Smooth muscle cell of the brain vasculature (primary cell): ENCODE results near the gene STRA6.
"Not testable (repeated sequence)": the region's sequence is repeated elsewhere in the genome, so short reads cannot be mapped to it uniquely, and the experiment has no call there.

Experiments used
- DNase-seq: peaks from one replicate; pipeline ENCODE4 v3.0.0-alpha.2; 2012; ENCODE audit warnings: low read depth, low spot score

The STRA6 gene

DNA sequence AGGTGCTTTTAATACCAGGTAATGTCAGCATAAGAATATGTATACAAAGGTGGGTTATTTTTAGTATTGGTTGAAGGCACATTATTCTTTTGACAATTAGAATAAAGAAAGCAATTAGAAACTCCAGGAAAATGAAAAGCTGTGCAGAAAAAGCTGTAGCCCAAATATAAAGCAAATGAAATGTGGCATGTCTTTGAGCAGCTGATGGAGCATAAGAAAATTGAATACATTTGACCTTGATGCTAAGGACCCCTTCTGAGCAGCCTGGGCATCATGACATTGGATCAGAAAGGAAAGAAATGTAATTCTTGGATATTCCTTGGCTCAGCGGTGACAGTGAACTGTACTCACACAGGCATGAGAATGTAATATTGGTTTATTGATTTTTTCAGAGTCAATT lies 37.1 kb downstream of the STRA6 start:
- DNase-seq = no peak

DNA sequence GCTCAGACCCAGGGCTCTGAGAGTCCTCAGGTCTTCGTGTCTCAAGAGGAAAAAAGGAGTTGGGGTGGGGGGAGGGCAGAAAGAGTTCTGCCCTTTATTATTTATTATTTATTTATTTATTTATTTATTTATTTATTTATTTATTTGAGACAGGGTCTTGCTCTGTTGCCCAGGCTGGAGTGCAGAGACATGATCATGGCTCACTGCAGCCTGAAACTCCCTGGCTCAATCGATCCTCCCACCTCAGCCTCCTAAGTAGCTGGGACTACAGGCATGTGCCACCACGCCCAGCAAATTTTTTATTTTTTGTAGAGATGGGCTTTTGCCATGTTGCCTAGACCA lies 40.4 kb downstream of the STRA6 start:
- DNase-seq = not testable (repeated sequence)

DNA sequence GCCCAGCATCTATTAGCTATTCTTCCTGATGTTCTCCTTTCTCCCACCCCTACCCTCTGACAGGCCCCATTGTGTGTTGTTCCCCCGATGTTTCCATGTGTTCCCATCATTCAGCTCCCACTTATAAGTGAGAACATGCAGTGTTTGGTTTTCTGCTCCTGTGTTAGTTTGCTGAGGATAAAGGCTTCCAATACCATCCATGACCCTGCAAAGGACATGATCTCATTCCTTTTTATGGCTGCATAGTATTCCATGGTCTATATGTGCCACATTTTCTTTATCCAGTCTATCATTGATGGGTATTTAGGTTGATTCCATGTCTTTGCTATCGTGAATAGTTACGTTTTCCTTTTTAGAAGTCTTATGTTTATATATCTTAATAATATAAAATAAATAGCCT lies 42.2 kb downstream of the STRA6 start:
- not testable (repeated sequence) for DNase-seq

DNA sequence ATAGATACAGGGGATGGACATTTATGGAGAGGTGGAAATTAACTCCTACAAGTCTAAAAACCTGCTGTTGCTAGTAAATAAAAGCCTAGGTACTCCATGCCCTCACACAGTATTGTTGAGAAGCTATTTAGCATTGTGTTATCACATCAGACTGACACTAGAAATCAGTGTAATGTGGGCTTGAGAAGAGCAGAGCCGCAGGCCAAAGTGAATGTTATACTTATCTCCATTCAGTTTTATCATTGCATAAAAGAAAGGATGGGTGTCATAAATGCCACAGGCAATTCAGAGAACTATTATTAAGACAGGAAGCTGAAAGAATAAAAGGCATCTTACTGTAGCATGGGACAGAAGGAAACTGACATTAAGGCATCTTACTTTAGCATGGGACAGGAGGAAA lies 42.8 kb downstream of the STRA6 start:
- no peak for DNase-seq

DNA sequence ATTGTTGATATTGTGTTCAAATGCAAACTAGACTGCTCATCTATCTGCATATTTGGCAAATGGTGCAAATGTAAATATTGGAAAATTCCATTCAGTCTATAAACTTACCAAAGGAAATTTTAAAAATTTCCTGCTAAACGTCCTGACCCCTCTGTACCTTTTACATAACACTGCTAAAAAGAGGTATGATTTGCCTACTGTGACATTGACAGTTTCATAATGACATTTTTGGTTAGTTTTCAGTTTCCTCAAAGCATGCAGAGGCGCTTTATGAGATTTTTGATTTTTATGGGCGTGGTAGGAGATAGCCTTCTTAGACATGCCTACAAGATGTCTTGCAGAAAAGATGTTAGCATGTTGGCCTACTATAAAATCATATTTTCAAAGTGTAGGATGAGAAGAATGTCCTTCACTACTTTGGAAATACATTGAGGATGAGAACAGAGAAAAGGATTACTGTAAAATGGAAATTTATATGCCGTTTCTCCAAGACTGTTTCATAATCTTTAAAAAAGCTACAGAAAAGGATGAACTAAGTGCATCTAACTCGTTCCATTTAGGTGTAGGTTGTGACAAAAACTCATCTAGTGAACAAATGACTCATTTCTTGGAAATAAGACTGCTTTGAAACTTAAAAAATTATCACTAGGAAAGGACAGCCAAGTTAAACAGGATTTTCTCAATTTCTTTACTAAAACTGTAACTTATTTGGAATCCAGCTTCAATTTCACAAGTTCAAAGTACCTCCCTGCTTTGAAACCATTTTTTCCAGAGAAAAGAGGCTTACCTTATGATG lies 43.5 kb downstream of the STRA6 start:
- no peak for DNase-seq

DNA sequence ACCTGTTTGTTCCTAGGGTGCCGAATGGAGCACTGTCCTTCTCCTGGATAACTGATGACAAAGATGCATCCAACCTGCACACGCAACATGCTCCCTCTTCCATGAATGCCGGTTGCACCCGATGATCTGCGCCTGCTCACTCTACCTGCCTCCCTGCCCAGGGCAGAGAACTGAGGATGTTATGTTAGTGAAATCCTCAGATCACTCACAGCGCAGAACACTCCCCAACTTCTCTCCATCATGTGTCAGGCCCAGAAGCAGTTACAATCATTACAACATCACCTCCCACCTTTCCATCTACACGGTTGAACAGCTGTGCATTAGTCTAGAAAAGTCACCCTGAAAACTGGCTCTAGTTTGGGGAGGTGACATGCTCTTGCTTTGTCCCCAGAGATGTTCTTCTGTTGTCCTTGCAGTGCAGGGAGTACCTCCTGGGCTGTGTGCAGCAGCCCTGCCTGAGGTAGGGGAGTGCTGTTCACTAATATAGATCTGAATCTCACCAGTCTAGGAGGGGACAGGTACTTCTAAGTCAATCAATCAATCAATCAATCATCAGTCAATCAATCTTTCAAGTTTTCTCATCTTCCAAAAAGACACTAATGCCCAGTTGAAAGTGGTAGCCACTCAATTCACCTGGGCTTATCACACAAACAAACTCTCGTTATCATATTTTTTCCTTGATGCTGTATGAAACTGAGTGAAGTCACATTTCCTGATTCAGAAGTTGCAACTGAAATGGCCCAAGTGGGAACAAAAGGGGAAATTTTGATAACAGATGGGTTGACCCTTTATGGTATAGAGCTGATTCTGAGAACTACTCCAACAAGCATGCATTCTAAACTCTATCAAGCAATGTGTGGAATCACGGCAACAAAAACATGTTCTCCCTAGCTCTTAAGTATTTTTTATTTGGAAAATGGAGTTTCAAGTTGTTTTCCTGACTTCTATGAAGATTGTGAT lies 44.4 kb downstream of the STRA6 start:
- DNase-seq = no peak

DNA sequence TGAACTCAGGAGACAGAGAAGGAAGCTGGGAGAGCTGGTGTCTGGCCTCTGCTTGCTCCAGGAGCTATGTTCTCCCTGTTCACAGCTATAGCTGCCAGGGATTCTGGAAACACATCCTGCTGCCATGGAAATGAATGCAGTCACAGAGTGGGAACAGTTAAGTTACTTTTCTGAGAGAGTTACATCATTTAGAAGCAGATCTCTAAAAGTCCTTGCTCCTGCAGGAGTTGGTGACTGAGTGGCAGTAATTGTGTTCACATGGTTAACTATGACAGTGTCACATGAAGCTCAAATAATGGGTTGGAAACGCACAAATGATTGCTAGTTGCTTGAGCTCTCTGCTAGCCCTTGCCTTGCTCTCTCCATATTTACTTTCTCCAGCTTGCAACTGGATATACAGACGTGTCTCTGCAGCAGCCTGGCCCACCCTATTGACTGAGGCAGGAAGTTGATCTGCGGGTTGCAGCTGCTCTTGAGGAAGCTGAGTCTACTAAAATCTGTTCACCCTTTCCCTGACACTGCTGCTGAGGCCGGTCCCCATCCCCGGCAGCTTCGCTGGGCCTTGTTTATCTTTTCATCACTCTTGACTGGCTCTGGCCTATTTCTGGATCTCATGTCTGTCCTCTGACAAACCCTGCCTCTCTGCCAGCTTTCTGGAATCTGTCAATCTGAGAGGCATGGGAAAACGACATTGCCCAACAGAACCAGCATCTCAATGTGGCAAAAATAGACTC lies 45.7 kb downstream of the STRA6 start:
- no peak for DNase-seq

DNA sequence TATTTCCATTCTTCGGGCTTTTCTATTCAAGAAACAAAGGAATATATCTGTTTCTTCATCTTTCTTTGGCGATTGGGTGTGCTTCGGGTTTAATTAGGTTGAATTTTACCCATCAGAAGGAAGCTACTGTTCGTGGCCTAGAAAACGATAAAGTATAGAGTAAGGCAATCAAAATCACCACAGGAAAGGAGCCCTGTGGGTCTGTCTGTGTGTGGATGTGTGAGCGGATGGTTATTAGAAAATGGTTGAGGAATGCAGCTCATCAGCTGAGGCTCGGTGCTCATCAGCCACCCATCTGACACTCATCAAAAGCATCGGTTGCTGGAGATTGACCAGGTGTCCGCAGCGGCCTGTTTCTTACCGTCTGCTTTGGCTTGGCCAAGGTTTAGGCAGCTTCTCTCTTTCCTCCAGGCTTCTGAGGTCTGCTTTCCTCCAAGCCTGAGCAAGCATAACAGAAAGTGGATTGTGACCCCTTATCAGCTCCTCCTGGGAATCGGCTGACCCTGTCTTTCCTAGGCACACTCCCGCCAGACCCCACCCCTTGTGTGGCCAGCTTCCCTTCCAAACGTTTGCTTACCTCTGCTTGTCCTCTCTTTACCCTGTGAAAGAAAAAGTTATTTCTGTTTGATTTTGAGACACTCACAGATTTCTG lies 46.7 kb downstream of the STRA6 start:
- DNase-seq = no peak

DNA sequence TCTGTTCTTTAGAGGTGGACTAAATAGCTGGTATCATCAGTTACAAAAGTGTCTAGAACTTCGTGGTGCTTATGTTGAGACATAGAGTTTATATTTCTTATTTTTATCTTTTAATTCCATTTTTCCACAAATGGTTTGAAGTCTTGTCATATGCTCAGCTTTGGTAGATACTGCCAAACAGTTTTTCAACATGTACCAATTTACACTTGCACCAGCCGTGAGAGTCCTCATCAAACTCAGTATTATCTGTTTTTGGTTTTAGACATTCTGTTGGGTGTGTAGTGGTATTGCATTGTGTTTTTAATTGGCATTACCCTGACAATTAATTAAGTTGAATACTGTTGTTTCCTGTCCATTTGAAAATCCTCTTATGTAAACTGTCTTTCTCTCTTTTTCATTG lies 55.5 kb downstream of the STRA6 start:
- no peak for DNase-seq

DNA sequence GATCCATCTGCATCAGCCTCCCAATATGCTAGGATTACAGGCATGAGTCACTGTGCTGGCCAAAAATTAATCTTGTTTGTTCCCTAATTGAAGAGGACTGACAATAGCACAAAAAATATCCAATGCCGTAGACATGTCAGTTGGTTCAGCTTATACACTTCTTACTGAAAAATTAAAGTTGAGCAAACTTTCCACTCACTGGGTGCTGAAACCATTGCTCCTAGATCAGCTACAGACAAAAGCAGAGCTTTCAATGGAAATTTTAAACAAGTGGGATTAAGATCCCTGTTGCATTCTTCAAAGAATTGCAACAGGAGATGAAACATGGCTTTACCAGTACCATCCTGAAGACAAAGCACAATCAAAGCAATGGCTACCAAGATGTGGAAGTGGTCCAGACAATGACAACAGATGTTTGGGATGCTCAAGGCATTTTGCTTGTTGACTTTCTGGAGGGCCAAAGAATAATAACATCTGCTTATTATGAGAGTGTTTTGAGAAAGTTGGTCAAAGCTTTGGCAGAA lies 56.2 kb downstream of the STRA6 start:
- DNase-seq = no peak

DNA sequence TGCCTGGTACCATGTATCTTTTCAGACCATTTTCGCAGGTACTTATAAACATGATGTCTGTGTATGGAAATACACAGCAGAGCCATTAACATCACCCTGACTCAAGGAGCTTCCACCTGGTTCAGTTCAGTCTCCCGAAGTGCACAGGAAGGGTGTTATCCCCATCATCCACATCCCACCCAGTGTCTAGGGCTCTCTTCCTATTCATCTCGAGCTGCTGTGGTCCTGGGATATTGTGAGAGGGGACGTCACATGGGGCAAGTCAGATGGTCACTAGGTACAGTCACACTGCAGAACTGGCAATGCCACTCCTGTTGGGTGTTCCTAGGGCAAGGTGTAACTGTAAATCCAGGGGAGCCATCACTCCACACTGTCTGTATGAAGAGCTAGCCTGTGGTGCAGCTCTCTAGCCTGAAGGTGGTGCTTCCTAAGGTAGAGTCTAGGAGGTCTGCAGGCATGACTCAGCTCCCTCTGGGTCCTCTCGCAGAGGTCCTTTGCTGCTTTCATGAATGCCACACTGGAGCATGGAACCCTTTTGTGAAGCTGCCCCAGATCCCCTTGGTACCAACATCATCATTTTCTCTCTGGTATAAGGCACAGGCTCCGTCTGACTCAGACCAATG lies 58.3 kb downstream of the STRA6 start:
- no peak for DNase-seq

DNA sequence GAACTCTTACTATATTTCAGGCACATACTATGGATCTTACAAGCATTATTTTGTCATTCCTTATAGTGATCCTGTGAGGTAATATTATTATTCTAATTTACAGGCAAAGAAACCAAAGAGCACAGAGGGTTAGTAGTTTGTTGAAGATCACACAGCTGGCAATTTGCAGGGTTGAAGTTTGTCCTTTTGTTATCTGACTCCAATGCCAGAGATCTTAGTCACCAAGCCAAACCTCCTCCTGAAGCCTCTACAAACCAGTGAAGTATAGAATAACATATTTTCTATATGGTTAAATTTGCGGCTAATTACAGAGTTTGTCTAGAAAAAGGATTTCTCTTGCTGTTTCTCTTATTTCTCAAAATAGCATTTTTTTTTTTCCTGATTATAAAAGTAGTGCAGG lies 61.0 kb downstream of the STRA6 start:
- DNase-seq = no peak

DNA sequence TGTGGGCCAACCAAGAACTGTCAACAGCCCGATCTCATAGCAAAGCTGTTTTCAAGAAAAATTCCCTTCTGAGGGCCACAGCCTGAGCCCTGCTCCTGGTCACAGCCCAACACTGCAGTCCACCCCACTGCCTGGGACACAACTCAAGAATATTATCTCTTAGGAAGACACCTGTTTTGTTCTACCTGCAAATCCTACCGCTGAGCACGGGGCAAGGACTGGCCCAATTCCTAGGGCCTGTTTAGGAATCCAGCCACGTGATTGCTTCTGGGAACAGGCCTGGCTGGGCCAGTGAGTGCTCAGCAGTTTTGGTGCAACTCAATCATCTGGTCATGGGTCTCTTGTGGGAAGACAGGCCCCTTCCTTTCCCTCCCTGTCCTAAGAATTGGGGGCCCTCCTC lies 63.9 kb downstream of the STRA6 start:
- DNase-seq = no peak

DNA sequence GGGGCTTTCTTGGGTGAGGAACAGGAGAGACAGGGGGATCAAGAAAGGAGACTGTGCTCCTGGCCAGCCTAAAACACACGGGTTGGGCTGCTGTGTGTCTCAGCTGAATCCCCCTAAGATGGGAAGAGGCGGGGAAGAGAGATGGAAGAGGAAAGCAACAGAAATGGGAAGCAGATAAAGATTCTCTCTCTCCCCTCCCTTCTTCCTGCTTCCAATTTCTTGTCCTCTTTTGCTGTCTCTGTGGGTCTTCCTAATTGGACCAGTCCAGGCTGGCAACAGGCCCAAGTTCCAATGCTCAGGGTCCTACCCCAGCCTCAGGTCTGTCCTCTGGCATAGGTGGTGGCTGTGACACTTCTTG lies 65.1 kb downstream of the STRA6 start:
- DNase-seq = no peak

DNA sequence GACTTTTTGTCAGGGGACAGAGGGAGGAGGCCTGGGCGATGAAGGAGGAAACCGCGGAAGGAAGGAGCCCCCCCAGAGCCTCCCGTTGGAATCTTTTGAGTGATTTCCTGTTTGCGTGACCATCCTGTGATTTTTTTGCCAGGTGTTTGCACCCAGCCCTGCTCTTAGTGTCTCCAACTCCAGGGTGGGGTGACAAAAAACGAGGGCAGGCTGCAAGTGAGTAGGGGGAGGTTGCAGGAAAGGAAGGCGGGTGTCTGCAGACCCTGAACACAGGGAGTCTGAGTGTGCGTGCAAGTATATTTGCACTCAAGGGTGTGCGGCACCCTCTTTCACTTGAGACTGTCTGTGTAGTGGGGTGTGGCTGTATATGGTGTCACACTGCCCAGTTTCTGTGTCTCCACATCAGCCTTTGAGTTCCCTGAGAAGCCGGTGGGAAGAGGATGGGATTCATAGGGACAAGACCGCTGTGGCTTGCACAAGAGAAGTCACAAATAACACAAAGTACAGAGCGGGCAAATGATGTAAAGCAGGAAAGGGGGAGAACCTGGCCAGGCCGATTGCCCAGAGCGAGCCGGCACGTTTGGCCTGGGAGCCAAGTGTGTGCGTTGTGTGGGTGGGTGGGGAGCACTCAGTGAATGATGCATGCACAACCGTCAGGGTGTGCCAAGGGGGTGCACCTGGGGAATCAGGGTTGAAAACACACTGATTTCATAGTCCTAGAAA lies 65.6 kb downstream of the STRA6 start:
- DNase-seq = no peak

DNA sequence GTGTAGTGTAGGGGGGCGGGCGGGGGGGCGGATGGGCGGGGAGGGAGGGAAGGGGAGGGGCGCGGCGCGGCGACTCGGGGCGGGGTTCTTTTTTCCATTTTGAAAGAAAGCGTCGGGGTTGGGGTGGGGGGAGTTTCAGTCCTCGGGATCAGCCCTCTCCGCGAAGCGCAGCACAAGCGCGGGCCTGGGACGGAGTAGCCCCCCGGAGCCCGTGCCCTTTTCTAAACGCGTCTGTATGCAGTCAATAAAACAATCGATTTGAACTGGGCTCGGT lies 66.1 kb downstream of the STRA6 start:
- DNase-seq = no peak

DNA sequence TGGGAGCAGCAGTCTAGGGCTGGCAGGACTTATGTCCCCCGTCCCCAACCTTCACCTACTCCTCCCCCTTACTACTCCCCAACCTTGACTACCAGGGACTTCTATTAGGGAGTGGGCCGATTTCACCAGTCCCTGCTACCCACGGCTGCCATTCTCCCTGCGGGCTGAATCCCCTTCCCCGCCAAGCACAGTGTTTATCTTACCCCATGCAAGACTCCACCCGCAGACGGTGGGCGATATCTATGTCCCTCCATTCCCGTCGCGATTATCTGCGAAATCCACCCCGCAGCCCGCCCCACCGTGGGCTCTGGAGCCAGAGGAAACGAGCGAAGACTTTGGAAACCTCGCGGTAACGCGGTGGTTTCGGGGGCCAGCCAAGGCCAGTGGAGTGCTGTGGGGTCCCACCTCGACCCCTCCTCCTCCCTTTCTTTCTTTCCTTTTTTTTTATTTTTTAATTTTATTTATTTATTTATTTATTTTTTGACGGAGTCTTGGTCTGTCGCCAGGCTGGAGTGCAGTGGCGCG lies 67.5 kb downstream of the STRA6 start:
- DNase-seq = no peak

DNA sequence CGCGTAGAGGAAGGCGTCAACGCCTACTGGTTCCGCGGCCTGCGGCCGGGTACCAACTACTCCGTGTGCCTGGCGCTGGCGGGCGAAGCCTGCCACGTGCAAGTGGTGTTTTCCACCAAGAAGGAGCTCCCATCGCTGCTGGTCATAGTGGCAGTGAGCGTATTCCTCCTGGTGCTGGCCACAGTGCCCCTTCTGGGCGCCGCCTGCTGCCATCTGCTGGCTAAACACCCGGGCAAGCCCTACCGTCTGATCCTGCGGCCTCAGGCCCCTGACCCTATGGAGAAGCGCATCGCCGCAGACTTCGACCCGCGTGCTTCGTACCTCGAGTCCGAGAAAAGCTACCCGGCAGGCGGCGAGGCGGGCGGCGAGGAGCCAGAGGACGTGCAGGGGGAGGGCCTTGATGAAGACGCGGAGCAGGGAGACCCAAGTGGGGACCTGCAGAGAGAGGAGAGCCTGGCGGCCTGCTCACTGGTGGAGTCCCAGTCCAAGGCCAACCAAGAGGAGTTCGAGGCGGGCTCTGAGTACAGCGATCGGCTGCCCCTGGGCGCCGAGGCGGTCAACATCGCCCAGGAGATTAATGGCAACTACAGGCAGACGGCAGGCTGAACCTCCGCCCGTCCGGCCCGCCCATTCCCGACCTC lies 68.1 kb downstream of the STRA6 start:
- no peak for DNase-seq

DNA sequence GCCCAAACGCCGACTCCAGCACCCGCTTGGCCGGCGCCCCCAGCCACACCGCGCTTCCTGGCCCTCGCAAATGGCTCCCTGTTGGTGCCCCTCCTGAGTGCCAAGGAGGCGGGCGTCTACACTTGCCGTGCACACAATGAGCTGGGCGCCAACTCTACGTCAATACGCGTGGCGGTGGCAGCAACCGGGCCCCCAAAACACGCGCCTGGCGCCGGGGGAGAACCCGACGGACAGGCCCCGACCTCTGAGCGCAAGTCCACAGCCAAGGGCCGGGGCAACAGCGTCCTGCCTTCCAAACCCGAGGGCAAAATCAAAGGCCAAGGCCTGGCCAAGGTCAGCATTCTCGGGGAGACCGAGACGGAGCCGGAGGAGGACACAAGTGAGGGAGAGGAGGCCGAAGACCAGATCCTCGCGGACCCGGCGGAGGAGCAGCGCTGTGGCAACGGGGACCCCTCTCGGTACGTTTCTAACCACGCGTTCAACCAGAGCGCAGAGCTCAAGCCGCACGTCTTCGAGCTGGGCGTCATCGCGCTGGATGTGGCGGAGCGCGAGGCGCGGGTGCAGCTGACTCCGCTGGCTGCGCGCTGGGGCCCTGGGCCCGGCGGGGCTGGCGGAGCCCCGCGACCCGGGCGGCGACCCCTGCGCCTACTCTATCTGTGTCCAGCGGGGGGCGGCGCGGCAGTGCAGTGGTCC lies 68.7 kb downstream of the STRA6 start:
- no peak for DNase-seq
